Loucy (cell line): ENCODE measurements around the gene HPCA.

Source experiments
- H2AFZ ChIP-seq: fragments of 200-600 bp; sonication (generic); 2 replicates; pipeline ENCODE4 v1.6.0; 2016; ENCODE audit warnings: antibody characterized with exemption, mild to moderate bottlenecking, low read length, moderate library complexity
- H3F3A ChIP-seq: fragments of 200-600 bp; 2 replicates; pipeline ENCODE4 v1.6.0; 2016; ENCODE audit warnings: antibody characterized with exemption, low read depth, mild to moderate bottlenecking
- H3K27me3 ChIP-seq: fragments of 200-600 bp; sonication (generic); 2 replicates; pipeline ENCODE4 v1.6.1; 2014; ENCODE audit warnings: low read length, mild to moderate bottlenecking; ENCODE audit not compliant: insufficient read depth, poor library complexity, severe bottlenecking
- H3K36me3 ChIP-seq: fragments of 200-600 bp; sonication (generic); 2 replicates; pipeline ENCODE4 v1.6.1; 2016; ENCODE audit warnings: low read length; ENCODE audit not compliant: insufficient read depth
- H3K4me1 ChIP-seq: fragments of 200-600 bp; sonication (generic); 2 replicates; pipeline ENCODE4 v1.5.1; 2014; ENCODE audit warnings: low read length, mild to moderate bottlenecking; ENCODE audit not compliant: insufficient read depth, poor library complexity, severe bottlenecking
- H3K4me2 ChIP-seq: fragments of 200-600 bp; sonication (generic); 2 replicates; pipeline ENCODE4 v1.6.0; 2014; ENCODE audit warnings: antibody characterized with exemption, low read length, low read depth, mild to moderate bottlenecking; ENCODE audit not compliant: poor library complexity, severe bottlenecking
- H3K4me3 ChIP-seq: fragments of 200-600 bp; sonication (generic); 2 replicates; pipeline ENCODE4 v1.5.1; 2014; ENCODE audit warnings: low read length, mild to moderate bottlenecking, mixed read lengths; ENCODE audit not compliant: poor library complexity, severe bottlenecking
- H3K79me2 ChIP-seq: fragments of 200-600 bp; sonication (generic); 2 replicates; pipeline ENCODE4 v1.6.1; 2014; ENCODE audit warnings: low read length; ENCODE audit not compliant: insufficient read depth
- H3K9ac ChIP-seq: fragments of 200-600 bp; sonication (generic); 2 replicates; pipeline ENCODE4 v1.6.0; 2014; ENCODE audit warnings: mild to moderate bottlenecking, low read depth, low read length, moderate library complexity; ENCODE audit not compliant: poor library complexity, severe bottlenecking
- H3K9me2 ChIP-seq: fragments of 200-600 bp; sonication (generic); replicated peaks from 2 replicates; pipeline ENCODE4 v1.6.1; 2016; ENCODE audit warnings: low read depth, low read length, mixed read lengths
- H3K9me3 ChIP-seq: fragments of 200-600 bp; sonication (generic); 2 replicates; pipeline ENCODE4 v1.6.1; 2014; ENCODE audit warnings: mild to moderate bottlenecking, antibody characterized with exemption, low read length, low read depth; ENCODE audit not compliant: insufficient read depth
- H4K20me1 ChIP-seq: fragments of 200-600 bp; sonication (generic); 2 replicates; pipeline ENCODE4 v1.6.0; 2014; ENCODE audit warnings: antibody characterized with exemption, low read length, mild to moderate bottlenecking; ENCODE audit not compliant: insufficient read depth, poor library complexity, severe bottlenecking
- CTCF ChIP-seq: fragments of 200-600 bp; sonication (generic); conservative IDR thresholded peaks from 2 replicates; pipeline ENCODE4 v1.5.1; 2014; ENCODE audit warnings: mild to moderate bottlenecking, antibody characterized with exemption, low read length
- EZH2phosphoT487 ChIP-seq: fragments of 200-600 bp; IDR thresholded peaks from 2 replicates; pipeline ENCODE4 v1.6.1; 2018; ENCODE audit warnings: antibody characterized with exemption, mild to moderate bottlenecking, moderate library complexity, borderline replicate concordance

The HPCA gene

GRCh38 chr1:32867151-32867550 is 19.1 kb upstream of the HPCA start:
- H3K4me1 ChIP-seq: peaks cover 4% of the 10 kb centered on the region
- no peaks in the 10 kb centered on the region for H3K27me3 ChIP-seq
- H3K9me3 ChIP-seq: no peaks in the 10 kb centered on the region
- H3K4me2 ChIP-seq: no peak overlapping the region
- no peaks in the 10 kb centered on the region for H4K20me1 ChIP-seq
- H3K79me2 ChIP-seq: no peaks in the 10 kb centered on the region
- no peaks in the 10 kb centered on the region for H3F3A ChIP-seq
- no peak for TF ChIP-seq CTCF
- no peak for TF ChIP-seq EZH2phosphoT487
- H3K4me3 ChIP-seq: no peak overlapping the region
- H3K36me3 ChIP-seq: peaks cover 18% of the 10 kb centered on the region; the same call in 1 of the 2 replicates
- H3K9ac ChIP-seq: no peak overlapping the region
- H2AFZ ChIP-seq: no peak overlapping the region
- H3K9me2 ChIP-seq: no peaks in the 10 kb centered on the region

GRCh38 chr1:32867671-32868070 is 18.6 kb upstream of the HPCA start:
- no peaks in the 10 kb centered on the region for H3F3A ChIP-seq
- no peaks in the 10 kb centered on the region for H3K9me2 ChIP-seq
- no peaks in the 10 kb centered on the region for H4K20me1 ChIP-seq
- H3K79me2 ChIP-seq: no peaks in the 10 kb centered on the region
- H3K27me3 ChIP-seq: no peaks in the 10 kb centered on the region
- no peak overlapping the region for H2AFZ ChIP-seq
- no peak overlapping the region for H3K4me2 ChIP-seq
- no peaks in the 10 kb centered on the region for H3K9me3 ChIP-seq
- peaks cover 8% of the 10 kb centered on the region for H3K4me1 ChIP-seq
- H3K36me3 ChIP-seq: peaks cover 12% of the 10 kb centered on the region; the same call in 1 of the 2 replicates
- no peak overlapping the region for H3K4me3 ChIP-seq
- no peak overlapping the region for H3K9ac ChIP-seq
- no peak for TF ChIP-seq CTCF
- no peak for TF ChIP-seq EZH2phosphoT487

- H3K36me3 ChIP-seq: peaks cover 8% of the 10 kb centered on the region; the same call in 1 of the 2 replicates
- no peak overlapping the region for H2AFZ ChIP-seq
- TF ChIP-seq EZH2phosphoT487: no peak
- TF ChIP-seq CTCF: no peak
- H3K9ac ChIP-seq: no peak overlapping the region
- no peaks in the 10 kb centered on the region for H4K20me1 ChIP-seq
- H3F3A ChIP-seq: no peaks in the 10 kb centered on the region
- H3K79me2 ChIP-seq: no peaks in the 10 kb centered on the region
- peaks cover 10% of the 10 kb centered on the region for H3K4me1 ChIP-seq
- H3K9me2 ChIP-seq: no peaks in the 10 kb centered on the region
- H3K27me3 ChIP-seq: no peaks in the 10 kb centered on the region
- H3K4me2 ChIP-seq: no peak overlapping the region
- no peak overlapping the region for H3K4me3 ChIP-seq
- no peaks in the 10 kb centered on the region for H3K9me3 ChIP-seq
These were observed 18.2 kb upstream of the HPCA start for GRCh38 chr1:32868085-32868484.
